Prostate gland (tissue), 2 donors: ENCODE measurements around the gene AGFG1.

Experiments
- CTCF ChIP-seq, 4 experiments: fragments of 200-600 bp in 2 of 4; fragments of 450-650 bp in 2 of 4; sonication (generic) in 2 of 4; IDR thresholded peaks; 1 replicate in 3 of 4; 2 replicates in 1 of 4; pipeline ENCODE4 v1.5.1; 2016 to 2019; ENCODE audit warnings: antibody characterized with exemption in 4 of 4, mild to moderate bottlenecking in 2 of 4, moderate library complexity in 2 of 4
- POLR2A ChIP-seq: fragments of 450-650 bp; IDR thresholded peaks from one replicate; pipeline ENCODE4 v1.6.1; 2016; ENCODE audit warnings: antibody characterized with exemption, mild to moderate bottlenecking

GRCh38 chr2:227462462-227462951 is 9.4 kb upstream of the AGFG1 start:
- TF ChIP-seq CTCF (IDR thresholded peaks at IDR 0.05) (no peak), POLR2A (no peak)
